CD1c-positive myeloid dendritic cell (primary cell): ENCODE measurements around the gene MADCAM1.

Experiments used
- DNase-seq: peaks from one replicate; pipeline ENCODE4 v3.0.0-alpha.2; 2016; ENCODE audit errors: extremely low spot score

Gene MADCAM1

DNA sequence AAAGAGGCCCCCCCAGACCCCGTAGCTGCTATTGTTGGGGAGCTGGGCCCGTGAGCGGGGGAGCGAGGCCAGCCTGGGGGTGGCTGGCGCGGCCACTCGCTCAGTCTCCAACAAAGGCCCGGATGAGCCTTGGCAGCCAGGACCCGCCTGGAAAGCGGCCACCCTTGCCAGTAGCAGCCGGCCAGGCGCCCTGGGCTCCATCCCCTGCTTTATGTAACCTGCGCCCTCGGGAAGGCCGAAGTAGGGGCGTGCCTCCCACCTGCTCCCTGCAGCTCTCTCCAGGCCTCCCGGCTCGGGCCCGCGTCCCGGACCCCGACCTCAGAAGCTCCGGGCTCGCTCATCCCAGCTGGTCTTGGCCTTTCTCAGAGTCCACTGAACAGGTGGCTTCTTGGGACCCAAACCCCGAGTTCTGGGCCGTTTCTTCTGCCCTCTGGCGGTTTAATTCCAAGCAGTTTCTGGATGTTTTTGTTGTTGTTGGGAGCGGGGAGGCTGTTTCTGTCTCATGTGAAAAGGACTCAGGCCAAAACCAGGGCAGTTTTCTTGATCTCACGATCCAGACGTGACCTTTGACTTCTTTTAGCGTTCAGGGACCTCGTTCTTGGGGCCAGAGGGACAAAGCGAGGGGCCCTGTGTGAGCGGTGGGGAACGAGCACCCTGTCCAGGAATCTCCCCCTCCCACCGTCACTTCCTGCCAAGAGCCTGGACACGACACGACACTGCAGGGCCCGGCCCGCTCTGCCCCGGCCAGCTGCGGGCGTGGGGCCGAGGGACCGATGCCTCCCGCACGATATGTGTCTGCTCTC lies 36.5 kb downstream of the MADCAM1 start:
- peak; percentile 68 for DNase-seq

DNA sequence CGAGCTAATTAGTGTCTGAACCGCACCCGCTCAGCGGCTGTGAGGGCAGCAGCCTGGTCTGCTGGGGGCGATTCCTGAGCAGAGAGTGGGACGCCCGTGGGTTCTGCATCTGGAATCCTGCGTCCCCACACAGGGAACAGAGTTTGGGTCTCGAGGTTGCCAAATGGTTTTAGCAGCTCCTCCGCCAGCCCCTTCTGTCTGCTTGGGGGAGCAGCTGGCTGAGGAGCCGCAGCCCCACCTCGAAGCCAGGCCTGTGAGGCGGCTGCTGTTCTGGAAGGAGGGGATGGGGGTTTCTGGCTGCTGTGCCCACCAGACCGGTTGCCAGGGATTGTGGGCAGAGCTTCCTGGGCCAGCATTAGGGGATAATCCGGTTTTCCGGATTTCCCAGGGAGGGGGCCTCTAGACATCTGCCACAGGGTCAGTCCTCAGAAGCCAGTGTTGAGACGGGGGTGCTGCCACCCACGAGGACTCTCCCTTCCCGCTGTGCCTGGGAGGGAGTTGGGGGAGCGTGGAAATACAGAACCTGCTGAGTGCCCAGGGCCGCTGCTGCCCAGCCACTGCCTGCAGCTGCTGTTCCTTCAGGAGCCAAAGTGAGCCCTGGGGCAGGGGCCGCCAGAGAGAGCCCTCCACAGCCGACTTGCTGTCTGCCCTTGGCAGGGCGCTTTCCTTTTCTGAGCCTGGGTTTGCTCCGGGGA lies 37.2 kb downstream of the MADCAM1 start:
- DNase-seq = no peak

DNA sequence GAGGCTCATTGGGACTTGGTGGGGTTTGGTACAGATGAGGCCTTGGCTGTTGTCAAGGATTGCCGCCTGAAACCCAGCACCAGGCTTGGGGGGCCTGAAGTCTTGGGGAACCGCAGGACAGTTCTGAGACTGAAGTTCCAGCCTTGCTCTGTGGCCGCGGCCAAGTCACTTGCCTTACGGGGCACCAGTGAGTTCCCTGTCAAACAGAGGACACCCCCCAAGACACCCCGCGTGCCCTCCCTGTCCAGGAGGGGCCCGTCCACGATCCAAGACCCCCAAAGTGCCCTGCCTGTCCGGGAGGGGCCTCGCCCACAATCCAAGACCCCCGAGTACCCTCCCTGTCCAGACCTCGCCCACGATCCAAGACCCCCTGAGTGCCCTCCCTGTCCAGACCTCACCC lies 37.8 kb downstream of the MADCAM1 start:
- no peak for DNase-seq

DNA sequence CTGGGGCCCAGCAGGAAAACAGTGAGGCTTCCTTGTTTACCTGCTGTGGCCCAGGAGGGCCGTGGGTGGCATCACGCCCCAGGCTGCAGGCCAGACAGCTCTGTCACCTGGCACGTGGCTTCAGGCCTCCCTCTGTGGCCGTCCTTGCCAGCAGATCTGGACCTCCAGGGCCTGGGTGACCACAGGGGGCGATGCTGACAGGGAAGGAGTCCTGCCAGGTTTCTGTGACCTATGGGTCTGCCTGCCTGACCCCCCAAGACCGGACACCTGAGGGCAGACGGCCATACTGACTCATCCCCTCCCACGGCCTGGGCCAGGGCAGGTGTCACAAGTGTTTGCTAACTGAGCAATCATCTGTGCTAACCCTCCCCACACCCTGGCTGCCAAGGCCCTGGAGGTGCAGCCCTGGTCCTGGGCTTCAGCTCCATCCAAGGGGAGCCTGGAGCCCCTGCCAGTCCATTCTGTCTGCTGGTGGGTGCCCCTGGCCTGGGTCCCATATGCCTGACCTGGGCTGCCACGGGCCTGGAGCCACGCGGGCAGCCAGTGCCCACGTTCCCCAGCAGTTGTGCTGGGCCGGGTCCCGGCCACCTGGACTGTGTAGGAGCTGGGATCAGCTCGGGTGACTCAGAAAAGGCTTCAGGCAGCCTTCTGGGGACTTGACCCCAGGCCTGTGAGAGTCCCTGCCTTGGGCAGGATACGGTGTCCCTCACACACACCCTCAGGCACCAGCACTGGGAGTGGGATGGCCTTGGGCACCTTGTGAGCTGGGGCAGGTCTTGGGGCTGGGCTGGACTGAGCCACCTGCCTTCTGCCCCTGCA lies 38.9 kb downstream of the MADCAM1 start:
- DNase-seq = no peak

DNA sequence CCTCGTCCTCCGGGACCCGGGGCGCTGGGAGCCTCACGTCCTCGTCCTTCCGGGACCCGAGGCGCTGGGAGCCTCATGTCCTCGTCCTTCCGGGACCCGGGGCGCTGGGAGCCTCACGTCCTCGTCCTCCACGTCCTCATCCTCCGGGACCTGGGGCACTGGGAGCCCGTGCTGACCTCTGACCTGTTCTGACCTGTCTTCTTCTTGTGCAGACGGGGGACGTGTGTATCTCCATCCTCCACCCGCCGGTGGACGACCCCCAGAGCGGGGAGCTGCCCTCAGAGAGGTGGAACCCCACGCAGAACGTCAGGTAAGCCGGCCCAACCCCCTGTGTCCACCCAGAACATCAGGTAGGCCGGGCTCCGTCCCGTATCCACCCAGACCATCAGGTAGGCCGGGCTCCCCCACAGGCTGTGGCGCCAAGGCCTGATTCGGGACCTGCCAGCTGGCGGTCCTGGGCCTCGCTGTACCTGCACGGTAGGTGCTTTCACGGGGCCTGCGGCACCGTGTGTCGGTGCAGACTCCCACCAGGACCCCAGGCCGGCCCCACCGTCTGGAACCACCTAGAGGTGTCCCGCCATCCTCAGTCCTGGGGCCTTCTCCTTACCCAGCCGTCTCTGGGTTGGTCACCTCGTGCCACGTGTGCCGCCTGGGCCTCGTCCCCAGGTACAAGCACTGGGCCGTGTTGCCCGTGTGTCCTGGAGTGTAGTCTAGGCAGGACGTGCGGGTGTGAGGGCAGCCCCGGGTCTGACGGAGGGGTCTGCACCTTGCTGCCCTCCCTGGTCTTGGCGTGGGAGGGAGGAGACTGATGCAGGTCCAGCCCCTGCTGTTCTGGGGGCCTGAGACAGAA lies 40.0 kb downstream of the MADCAM1 start:
- no peak for DNase-seq

DNA sequence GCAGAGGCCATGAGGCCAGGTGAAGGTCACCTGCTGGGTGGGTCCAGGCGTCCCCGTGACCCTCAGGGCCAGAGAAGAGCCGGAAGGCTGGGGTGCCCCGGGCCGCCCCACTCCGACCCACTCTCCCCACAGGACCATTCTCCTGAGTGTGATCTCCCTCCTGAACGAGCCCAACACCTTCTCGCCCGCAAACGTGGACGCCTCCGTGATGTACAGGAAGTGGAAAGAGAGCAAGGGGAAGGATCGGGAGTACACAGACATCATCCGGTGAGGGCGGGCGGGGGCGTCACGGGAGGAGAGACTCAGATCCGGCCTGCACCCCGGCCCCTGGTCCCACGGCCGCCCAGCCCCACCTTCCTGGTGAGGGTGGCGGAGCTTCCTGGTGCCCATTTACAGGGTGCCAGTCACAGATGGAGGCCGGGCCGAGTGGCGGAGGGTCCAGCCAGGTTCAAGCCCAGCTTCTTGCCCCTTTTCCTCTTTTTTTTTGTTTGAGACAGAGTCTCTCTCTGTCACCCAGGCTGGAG lies 40.7 kb downstream of the MADCAM1 start:
- no peak for DNase-seq

DNA sequence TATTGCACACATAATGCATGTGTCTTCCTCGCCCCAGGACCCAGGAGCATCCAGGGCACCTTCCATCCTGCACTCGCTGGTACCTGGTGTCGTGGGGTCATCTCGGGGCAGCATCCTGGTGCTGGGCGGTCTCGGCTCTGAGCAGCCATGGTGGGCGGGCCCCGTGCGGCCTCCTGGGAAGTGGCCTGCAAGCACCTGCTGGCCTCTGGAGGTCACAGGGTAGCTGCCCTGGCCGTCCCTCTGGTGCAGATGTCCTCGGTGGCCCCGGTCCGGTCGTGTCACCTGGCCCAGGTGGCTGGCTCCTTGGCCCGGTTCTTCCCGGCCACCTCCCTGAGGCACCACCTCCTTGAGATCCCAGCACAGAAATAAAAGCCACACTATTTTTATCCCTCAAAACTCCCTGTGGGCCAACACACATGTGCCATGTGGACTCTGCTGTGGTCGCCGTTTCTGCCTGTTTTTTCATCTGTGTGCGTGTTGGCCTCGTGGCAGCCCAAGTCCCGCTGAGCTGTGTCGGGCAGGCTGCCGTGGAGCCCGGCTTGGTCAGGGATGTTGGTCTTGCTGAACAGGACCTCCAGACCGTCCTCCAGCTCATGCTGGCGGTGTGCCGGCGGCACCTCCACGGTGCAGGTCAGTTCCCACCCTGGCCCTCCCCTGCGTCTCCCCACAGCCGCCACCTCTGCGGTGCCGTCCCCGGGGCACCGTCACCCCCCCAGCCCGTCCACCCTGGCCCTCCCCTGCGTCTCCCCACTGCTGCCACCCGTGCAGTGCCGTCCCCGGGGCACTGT lies 42.5 kb downstream of the MADCAM1 start:
- no peak for DNase-seq

DNA sequence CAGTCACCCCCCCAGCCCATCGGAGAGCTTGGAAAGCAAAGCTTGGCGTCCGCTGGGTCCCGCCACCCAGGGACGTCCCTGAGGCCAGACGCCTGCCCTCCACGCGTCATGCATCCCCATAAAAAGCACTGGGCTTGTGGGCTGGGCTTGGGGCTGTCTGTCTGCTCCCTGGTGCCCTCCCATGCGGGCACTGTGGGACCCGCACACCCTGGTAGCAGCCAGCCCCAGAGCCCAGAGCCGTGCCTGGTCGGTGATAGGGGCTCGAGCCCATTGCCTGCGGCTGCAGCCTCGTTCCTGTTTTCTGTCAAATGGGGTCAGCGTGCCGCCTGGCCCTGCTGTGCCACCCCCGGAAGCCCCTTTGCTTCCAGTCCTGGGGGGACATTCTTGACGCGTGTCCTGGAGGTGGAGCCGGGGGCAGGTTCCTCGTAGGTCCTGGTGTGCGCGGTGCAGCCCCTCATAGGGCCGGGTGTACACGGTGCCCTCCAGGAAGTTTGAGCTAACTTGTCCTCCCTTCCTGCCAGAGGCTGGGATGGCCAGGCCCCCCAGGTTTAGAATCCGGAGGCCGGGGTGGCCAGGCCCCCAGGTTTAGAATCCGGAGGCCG lies 43.2 kb downstream of the MADCAM1 start:
- no peak for DNase-seq

DNA sequence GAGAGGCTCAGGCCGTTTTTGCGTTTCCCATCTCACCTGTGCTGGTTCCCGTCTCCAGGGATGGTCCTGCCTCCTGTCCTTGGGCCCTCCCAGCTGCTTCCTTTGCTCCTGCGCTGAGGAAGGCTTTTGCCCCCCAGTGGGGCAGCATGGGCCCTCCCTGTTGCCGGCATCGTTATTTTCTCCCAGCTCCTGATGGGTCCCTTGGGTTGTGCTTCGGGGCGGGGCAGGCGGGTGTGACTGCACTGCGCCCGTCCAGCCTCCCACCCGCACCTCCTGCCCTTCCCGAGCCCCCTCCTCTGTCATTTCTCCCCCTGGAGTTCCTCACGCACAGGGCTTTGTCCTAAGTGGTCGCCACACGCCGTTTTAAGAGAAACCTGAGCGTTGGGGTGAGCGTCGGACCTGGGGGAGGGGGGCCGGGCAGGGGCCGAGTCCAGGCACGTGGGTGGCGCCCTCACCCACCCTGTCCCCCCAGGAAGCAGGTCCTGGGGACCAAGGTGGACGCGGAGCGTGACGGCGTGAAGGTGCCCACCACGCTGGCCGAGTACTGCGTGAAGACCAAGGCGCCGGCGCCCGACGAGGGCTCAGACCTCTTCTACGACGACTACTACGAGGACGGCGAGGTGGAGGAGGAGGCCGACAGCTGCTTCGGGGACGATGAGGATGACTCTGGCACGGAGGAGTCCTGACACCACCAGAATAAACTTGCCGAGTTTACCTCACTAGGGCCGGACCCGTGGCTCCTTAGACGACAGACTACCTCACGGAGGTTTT lies 44.8 kb downstream of the MADCAM1 start:
- DNase-seq = no peak

DNA sequence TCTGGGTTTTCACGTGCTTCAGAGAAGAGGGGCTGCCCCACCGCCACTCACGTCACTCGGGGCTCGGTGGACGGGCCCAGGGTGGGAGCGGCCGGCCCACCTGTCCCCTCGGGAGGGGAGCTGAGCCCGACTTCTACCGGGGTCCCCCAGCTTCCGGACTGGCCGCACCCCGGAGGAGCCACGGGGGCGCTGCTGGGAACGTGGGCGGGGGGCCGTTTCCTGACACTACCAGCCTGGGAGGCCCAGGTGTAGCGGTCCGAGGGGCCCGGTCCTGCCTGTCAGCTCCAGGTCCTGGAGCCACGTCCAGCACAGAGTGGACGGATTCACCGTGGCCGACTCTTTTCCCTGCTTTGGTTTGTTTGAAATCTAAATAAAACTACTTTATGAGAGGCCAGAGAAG lies 45.4 kb downstream of the MADCAM1 start:
- no peak for DNase-seq

DNA sequence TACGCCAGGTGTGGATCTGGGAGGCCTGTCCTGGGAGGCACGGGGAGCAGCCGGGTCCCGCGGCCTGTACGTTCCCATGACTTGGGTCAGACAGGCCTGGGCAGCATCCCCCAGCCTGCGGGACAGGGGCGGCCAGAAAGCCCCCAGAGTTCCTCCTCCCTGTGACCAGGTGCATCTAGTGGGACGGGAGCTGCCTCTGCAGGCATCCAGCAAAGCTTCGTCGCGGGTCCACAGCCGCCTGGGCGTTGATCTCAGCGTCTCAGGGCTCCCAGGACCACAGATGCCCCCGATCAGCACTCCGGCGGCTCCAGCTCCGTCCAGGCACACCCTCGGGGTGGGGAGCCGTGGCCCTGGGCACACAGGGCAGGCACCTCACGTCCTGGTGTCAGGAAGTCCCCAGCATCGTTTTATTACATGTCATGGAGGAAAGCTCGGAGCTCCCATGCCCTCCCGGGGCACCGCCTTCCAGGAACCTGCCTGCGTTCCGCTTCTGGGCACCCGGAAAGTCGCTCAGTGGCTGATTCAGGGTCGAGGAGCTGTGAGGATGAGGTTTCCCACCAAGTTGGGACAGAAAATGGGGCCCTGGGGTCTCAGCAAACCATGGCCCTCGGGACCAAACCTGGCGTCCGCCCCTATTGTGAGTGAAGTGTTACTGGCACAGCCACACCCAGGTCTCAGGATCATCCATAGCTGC lies 46.0 kb downstream of the MADCAM1 start:
- no peak for DNase-seq

DNA sequence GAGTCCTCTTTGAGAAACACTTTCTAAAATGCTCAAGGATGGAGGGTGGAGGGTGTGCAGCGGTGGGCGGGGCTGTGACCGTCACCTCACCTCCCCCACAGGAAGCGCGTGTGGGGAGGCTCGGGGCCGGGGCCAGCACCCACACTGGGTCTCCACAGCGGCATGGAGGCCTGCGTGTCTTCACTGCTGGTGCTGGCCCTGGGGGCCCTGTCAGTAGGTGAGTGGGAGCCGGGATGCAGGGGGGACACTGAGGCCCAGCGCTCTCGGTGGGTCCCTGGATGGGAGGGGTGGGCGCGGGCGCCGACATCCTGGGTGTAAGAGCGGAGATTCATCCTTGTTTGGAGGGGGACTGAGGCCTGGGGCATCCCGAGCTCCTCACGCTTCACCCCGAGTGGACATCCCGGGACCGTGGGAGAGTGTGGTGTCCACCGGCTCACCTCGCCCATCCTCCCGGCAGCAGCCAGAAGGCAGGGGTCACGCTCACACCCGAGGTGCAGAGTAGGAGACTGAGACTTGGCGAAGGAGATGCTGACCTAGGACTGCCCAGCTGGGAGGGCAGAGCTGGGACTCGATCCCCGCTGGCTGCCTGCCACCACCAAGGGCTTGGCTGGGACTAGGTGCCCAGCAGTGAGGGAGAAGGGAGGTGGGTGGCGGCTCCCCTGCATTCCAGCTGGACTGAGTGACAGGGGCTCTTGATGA lies 47.8 kb downstream of the MADCAM1 start, which contains the start of gene GZMM:
GZMM (plus strand) TSS at position 144 of the 699 bp plus-strand sequence; CDS start at position 163, 19 bp downstream.
- DNase-seq = peak; percentile 58

DNA sequence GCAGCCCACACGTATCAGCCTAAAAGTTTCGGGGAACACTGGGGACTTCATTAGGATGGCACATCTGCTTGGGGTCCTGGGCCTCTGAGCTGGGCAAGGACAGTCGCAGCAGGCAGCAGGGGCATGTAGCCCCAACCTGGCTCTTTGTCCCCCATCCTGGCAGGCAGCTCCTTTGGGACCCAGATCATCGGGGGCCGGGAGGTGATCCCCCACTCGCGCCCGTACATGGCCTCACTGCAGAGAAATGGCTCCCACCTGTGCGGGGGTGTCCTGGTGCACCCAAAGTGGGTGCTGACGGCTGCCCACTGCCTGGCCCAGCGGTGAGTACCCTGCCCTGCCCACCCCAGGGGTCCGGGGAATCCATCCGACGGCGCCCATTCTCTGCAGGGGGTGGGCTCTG lies 50.8 kb downstream of the MADCAM1 start:
- DNase-seq = no peak

DNA sequence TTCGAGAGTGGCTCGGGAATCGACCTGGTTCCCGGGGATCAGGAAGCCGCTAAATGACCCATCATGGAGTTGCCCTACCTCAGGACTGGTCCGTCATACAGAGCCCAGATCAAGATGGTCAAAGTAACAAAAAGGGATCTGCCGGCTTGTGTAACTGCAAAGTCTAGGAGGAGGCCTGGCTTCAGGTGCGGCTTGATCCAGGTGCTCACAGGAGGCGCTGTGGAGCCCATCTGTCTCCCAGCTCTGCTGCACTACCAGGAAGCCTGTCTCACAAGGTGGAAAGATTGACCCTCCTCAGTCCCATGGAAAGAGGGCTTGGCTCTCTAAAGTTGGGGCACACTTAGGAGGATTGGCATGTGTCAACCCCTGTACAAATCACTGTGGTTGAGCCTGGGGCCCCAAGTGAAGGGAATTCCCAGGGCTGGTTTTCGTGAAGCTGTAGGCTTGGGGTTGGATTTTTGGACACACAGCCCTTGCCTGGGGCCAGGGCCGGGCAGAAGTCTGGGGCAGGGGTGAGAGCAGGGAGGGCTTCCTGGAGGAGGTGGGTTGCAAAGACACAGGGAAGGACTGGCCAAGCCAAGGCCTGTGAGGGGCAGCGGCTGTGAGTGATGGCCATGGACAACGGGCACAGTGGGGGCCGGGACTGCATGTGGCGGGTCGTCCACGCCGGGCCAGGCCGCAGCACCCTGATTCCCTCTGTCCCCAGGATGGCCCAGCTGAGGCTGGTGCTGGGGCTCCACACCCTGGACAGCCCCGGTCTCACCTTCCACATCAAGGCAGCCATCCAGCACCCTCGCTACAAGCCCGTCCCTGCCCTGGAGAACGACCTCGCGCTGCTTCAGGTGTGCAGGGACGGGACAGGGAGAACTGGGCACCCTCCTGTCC lies 51.8 kb downstream of the MADCAM1 start:
- DNase-seq = no peak

DNA sequence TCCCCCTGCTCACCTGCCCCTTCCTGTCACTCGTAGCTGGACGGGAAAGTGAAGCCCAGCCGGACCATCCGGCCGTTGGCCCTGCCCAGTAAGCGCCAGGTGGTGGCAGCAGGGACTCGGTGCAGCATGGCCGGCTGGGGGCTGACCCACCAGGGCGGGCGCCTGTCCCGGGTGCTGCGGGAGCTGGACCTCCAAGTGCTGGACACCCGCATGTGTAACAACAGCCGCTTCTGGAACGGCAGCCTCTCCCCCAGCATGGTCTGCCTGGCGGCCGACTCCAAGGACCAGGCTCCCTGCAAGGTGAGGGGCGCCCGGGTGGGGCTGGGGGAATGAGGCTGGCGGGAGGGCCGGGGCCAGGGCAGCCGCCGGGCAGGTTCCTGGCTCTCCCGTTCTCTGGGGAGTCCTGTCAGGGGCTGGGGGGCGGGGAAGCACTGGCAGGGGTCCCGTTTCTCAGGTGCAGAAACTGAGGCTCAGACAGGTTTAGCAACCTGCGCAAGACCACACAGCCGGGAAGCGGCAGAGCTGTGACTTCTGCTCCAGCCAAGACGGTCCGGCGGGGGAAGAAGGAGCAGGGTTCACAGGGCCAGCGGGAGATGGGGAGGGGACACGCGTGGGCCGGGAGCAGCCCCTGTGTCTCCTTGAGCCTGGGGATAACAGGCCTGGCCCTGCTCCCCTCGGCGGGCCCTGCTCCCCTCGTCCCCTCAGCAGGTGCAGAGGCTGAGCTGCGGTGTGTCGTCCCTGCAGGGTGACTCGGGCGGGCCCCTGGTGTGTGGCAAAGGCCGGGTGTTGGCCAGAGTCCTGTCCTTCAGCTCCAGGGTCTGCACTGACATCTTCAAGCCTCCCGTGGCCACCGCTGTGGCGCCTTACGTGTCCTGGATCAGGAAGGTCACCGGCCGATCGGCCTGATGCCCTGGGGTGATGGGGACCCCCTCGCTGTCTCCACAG lies 52.9 kb downstream of the MADCAM1 start:
- DNase-seq = no peak

DNA sequence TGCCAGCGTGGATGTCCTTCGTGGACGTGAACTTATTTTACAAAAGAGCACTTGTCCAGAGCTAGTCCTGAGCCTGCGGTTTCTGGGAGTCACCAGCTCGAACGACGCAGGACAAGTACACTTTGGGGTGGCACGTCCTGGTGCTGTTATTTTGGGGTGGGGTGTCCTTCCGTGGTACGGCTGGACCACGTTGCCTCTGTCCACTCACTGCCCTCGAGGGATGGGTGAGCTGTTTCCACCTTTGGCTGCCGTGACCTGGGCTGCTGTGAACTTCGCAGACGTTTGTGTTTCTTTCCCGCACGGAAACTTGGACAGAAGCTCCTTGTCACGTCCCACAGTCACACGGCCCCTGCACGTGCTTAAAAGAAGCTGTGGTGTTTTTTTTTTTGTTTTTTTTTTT lies 58.5 kb downstream of the MADCAM1 start:
- no peak for DNase-seq
